Hematopoietic multipotent progenitor cell treated with erythropoietin and hydrocortisone succinate and interleukin-3 and kit ligand, for 15 days (in vitro differentiated cells): Measurements from ENCODE around the gene GRB14.

Experiments used
- DNase-seq: peaks from one replicate; pipeline ENCODE4 v3.0.0-alpha.2; 2015; ENCODE audit warnings: low spot score

Gene GRB14

DNA sequence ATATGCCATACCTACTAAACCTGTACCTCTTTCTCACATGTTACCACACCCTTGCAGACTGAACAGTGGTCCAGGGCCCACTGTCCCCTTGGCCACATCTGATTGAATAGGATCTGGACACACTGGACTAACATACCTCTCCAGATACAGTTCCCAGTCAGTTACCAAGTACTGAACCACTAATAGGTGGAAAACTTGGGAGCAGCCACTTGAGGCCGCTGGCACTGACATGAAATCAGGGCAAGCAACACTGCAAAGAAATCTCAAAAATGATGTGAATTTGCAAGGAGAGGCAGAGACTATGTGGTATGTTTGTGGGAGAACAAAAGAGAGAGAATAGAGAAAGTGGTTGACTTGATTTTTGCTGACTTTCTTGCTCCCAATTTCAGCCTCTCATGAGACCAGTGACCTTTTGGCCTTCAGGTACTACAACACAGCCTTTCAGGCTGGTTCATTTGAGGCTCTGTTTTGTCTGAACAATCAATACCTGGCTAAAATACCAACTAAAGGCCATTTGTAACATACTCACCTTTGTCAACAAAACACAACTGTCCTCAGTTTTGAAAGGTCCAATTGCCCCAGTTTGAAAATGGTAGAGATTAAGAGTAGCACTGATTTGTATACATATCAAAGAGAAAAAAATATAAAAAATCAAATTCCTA lies 7.8 kb downstream of the GRB14 start:
- no peak for DNase-seq

DNA sequence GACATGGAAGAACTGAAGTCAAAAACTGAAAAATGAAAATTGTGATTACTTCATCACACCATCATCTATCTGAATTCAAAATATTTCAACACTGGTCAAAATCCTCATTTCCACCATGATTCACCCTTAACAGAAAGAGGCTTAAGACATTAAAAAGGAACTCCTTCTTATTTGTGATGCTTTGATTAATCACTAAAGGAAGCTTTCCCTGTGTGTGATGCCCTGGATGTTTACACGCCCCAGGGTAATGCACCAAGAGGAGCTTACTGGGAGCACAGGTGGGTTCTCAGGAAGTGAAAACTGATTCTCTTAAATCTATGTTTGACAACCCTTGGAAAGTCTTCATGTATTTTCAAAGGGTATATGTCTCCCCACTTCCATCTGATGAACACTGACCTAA lies 11.5 kb downstream of the GRB14 start:
- DNase-seq, result no peak

DNA sequence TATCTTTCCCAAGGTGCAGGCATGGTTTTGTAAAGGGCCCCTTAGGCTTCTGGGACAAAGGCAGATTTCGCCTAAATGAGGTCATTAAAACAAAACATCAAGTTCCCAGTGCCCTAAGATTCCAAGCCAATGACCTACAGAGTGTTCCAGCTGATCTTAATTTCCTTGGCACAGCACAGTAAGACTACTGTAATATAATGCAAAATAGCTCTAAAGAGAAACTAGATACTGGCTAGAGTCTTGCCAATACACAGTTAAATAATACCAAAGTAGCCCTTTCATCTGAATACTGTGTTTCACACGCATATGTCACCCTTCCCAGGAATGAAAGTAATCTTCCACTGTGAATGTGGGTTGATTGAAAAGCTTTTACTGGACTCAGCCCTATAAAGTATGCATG lies 14.7 kb downstream of the GRB14 start:
- DNase-seq, result no peak

DNA sequence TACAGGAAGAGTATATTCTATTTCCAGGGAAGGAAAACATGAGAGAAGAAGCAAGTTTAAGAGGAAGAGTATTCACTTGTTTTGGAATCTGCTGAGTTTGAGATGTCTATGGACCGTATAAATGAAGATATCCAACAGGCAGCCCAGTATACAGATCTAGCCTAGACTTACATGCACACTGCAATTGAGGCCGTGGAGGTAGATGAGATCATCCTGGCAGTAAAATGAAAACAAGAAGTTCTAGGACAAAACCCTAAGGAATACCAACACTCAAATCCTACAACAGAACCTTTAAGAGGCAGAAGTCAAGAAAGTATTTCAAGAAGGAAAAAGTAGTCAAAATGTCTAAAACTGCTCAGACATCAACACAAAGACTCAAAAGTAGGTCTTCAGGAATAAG lies 16.0 kb downstream of the GRB14 start:
- no peak for DNase-seq

DNA sequence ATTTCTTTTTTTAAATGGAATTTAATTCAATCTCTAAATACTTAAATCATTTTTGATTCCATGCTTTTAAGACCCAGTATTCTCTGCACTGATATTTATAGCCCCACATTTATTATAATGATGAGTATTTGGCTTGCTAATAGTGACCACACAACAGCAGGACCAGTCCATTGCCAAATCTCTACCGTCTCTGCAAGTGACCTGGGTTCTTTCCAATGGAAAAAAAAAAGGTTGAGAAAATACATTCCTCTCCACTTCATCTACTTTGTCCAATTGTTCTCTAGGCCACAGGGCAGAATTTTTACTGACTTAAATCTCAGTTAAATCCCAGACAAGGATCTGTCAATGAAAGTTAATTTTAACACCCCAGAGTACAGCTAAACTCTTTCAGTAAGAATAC lies 20.5 kb downstream of the GRB14 start:
- DNase-seq, result no peak

DNA sequence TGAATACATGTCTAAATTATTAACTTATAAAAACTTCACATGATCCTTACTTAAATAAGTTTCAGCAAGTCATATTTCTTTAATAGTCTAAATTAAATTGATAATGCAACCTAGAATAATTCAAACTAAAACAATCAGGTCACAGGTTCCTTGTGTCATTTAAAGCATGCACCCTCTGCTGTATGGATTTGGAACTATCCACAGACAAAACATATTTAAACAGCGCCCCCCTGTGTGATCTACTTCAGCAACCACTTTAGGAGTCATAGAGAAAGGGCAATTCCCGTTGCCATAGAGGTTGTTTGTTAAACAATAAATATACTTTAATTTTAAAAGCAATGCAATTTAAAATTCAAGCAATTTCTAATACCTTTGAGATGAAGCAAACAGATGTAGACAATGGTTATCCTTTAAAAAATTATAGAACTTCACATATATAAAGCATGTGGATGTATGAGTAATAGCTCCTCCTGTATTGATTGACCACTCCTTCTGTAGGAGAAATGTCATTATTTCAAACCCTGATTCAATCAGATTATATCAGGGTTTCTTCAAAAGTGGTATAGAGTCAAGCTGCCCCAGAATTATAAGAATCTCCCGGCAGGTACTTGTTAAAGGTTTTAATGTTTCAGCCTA lies 21.2 kb downstream of the GRB14 start:
- DNase-seq, result peak; percentile 5

DNA sequence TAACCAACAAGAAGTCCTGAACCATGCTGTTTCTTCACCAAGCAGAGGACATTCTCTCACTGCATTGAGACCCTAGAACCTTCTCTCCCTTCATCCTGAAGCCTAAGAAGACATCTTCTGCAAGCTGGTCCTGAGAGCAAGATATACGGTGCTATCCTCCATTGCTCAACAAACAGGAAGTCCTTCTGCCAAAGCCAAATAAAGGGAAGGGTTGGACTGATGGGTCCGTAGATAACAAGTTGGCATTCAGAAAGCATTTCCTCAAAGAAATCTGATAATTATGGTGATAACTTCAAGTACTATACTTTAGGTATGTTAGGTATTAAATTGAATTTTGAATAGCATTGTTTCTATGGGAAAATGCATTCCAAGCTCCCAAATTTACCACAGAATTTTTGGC lies 23.3 kb downstream of the GRB14 start:
- no peak for DNase-seq

DNA sequence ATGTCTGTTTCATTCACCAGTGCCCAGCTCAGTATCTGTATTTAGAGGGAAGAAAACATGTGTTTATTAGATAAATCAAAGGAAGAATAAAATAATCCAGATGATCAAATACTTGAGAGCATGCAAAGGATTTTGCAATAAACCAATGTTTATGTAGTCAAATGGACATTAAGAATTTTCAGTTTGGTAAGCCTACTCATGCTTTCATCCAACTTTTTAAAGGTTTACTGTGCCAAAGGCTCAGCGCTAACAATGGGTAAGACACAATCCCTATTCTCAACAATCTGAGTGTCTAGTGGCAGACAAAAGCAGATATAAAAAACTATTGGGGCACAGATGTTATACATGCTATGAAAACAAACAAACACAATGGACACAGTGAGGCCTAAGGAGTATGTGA lies 26.3 kb downstream of the GRB14 start:
- DNase-seq, result no peak

DNA sequence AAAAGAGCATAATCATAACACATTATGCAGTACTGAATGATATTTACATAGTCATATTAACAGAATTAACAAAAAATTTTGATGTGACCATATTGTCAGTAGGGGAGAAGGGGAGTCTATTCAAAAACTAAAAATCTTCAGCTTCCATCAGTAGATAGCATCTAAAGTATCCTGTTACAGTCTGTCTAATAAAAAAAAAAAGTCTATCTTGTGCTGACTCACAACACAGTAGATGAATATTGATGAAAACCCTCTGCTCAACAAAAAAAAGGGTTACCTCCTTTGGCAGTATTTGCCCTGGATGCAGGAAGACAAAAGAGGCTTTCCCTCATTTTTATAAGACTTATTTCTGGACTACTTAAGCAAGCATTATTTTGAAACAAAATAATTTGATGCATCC lies 27.3 kb downstream of the GRB14 start:
- DNase-seq, result no peak

DNA sequence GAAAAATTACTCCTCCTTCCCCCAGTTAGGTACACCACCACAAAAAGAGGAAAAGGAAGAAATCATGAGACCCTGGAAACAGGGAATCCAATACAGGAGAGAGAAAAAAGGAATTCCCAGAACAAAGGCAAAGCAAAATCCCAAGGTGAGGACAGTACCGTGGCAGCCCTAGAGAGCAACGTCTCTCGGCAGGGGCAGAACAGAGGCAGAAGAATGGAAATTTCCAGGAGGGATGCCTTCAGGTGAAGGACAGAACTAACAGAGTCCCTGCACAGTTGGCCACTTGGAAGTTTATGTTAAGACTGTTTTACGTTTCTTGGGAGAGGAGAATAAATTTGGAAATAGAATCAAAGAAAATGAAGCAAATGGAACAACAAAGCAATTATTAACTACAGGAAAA lies 27.7 kb downstream of the GRB14 start:
- DNase-seq, result no peak

DNA sequence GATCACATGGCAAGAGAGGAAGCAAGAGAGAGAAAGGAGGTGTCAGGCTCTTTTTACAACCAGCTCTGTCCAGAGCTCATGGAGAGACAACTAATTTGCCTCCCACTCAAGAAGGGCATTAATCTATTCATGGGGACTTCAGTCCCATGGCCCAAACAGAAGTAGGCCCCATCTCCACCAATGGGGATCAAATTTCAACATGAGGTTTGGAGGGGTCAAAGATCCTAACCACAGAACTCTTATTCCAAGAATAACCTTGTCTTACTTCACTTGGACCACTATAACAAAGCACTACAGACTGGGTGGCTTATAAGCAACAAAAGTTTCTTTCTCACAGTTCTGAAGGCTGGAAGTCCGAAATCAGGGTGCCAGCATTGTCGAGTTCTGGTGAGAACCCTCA lies 31.8 kb downstream of the GRB14 start:
- DNase-seq, result no peak

DNA sequence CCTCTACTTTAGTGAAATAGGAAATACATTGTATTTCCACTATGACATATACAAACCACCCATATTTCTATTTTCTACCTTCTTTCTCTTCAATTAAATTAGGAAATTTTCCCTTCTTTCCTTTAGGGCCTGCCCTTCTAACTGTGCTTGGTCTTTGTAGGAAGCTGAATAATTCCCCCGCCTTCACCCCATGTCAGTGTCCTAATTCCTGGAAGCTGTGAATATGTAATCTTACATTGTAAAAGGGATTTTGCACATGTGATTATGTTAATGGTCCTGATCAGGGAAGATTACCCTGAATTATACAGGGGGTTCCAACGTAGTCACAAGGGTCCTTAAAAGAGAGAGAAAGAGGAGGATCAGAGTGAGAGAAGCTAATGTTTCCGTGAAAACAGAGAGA lies 40.2 kb downstream of the GRB14 start:
- DNase-seq, result no peak

DNA sequence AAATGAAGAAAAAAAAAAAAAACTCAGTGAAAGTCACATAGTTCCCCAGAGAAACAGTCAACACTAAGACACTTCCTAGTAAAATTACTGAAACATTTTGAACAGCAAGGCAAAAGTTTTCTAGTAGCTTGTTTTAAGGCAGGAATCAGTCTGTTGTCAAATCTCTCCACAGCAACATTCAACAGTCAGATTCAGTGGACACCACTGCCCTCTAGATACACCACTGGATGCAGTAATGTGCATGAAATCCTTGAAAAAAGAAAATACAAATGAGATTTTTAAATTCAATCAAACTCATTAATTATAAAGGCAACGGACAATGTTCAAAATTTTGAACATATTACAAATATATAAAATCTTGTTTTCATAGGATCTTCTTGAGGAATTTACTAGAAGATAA lies 46.4 kb downstream of the GRB14 start:
- no peak for DNase-seq

DNA sequence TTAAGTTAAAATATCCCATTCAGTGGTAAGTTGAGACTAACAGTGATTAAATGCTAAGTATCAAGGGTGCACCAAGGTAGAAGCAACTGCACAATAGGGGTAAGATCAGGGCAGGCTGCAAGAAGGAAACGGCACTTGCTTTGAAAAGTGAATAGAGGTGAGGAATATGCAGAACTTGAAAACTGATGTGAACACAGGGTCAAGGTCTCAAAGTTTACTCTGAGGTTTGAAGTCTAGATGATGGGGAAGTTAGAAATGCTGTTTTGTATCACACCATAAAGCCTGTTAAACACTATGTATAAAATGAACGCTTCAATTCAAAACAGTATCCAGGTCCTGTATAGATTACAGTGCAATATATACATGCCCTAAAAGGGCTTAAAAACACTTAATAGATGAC lies 50.8 kb downstream of the GRB14 start:
- DNase-seq, result no peak

DNA sequence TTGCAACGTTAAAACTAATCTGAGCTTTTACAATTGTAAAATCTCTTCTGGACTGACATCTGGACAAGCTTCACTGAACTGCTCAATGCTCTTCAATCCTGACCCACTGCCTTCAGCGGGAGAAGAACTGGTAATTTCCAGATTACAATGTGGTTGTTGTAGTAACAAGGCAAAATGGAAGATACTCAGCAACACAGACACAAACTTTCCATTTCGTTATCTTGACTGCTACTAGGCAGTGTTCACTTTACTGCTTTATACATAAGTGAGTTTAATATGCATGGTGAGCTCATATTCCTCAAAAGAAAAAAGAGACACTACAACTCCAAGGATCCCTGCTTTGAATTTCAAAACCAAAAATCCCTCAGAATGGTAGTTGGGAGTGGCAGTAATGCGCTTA lies 51.9 kb downstream of the GRB14 start:
- DNase-seq, result no peak

DNA sequence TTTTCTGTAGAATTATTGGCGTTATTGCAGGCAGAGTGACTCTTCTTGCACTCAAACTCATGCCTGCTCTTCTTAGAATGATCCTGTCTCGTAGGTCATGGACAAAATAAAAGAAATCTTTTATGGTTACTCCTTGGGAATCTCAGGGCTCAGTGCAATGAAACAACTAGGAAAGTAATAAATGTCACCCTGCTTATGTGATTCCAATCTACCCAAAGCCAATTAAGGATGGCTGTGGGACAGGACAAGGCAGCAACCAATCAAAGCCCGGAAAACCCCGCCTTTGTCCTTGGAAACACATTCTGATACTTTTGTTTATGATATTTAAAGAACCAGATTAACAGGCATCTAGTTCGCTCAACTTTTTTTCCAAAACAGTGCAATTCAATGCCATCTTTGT lies 53.0 kb downstream of the GRB14 start:
- no peak for DNase-seq

DNA sequence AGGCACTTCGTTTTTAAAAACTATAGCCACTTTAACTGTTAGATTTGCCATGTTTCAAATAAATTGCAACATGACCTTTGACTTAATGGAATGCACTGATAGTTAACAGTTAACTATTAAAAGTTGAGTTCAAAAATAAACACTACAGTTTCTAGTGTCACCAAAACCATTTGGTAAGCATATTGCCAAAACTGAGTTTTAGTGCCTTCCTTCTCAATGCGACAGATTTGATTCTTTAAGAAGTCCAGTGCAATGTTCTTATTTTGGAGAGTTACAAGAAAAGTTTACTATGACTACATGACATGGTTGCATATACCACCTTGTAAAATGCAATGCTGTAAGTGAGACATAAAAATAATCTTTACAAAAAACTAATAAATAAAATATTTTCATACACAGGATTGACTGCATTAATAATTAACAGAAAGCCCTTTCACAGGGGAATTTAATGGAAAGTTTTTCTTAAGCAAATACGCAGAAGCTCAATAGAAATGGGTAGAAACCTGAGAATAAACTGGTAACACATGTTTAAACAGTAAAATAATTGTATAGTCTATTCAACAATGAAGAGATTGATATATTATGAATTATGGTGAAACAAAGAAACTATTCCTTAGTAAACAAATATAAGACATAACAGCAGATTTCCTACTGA lies 53.8 kb downstream of the GRB14 start:
- DNase-seq, result no peak

DNA sequence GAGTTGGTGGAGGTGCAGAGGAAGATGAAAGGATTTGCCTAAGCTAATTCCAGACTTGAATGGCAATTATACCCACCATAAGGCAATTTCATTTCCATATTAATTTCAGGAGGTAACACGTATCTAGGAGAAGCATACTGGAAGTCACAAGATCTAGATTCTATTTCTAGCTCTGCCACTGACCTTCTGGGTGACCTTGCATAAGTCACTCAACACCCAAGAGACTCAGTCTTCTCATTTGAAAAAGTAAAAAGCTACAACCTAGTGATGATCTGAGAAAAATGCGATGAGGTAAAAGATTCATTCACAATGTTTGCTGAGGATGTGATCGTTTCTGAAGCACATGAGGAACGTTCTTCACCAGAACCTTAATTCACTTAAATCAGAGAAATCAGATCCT lies 55.9 kb downstream of the GRB14 start:
- no peak for DNase-seq

DNA sequence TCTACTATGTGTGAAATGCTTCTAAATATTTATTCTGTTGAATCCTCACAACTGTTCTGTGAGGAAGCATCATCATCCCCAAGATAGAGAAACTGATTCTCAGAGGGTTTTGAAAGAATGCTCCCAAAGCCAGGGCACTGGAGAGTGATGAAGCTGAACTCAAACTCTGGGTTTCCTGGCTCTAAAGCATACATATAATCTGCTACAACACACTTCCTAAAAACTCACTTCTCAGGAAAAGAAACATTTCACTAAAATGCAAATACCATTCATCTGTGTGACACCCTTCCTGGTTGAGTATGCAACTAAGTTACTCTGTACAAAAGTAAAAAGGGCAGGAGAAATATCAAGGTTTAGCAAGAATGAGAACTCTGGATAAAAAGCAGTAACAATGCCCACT lies 58.6 kb downstream of the GRB14 start:
- no peak for DNase-seq

DNA sequence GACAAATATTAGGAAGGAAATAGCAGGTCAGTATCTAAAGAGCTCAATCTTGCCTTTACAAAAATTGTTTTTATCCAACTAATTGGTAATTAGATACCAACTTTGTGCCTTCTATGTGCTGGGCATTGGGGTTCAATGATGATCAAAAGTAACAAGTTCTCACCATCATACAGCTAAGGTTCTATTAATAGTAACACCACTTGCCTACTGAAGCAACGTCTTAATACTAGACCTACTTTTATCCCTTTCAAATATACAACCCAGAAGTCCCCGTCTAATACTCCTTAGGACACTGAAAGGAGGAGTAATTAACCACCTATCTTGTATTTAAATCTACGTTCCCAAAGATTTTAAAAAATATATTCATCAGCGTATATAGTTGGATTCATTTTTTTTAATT lies 59.3 kb downstream of the GRB14 start:
- DNase-seq, result no peak

DNA sequence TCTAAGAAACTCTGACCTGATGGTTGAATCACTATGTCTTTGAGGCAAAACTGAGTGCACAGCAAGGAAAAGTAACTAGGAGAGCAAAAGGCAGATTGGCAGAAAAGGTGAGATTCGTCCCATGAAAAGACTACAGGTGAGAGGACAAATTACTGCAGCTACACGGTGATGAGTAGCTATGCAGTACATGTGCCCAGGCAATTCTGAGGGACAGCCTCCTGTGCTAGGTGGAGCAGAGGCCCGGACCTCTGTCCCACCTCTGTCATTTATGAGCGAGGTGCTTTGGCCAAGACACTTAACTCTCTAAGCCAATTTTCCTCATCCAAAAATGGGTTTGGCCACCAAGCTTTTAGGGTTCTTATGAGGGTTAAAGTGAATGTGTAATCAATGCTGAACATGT lies 59.9 kb downstream of the GRB14 start:
- no peak for DNase-seq

DNA sequence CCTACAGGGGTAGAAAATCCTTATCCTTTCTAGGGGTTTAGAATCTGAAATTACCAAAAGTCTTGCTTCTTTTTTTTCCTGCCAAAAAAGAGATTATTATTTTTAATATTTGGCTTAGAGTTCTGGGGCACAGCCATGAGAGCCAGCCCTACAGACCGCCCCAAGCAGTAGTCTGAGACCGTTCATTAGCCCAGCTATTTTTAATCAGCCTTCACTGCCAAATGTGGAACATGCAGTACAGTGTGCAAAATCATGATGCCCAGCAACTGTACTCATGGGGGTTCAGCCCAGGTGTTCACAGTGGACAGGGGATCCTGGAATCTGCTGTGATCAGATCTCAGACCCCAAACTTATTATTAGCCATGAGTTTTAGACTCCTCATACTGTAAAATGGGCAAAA lies 60.4 kb downstream of the GRB14 start:
- DNase-seq, result no peak

DNA sequence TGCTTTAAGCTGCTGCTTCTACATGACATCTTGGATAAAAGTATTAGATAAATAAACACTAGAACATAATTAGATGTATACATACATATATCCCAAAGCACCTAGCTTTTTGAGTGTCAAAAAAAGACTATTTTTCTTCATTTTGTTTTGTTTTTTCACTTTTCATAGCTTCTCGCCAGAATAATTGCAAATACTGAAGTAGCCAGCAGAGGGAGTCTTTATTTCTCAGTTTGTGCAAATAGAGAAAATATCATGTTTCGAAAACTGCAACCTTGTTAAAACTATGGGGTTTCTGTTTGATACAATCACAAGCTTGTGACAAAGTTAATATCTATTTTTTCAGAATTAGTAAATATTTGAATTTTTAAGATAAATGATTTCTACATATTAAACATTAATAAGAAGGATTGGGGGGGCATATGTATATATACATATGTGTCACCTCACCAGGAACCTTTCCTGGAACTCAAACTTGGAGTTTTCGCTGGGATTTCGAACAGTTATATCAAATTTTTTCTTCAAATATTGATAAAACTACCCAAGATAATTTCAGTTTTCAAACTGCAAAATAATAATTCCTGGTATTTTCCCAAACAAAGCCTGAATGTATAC lies 61.0 kb downstream of the GRB14 start:
- DNase-seq, result peak; percentile 4
